RWPE1 (cell line): ENCODE data around the gene SPATA20.

Experiments used
- CTCF ChIA-PET: fragments of 350-600 bp; sonication (Branson Sonifier 250); formaldehyde crosslinking; extraction: SDS; loops from one replicate; lab custom pipeline; 2021; lab: Yijun Ruan, JAX
- POLR2A ChIA-PET: fragments of 400-600 bp; formaldehyde crosslinking; extraction: SDS; loops from one replicate; lab custom pipeline; 2020; ENCODE audit warnings: antibody characterized with exemption; ENCODE audit not compliant: low non-redundant PET; lab: Yijun Ruan, JAX
- DNase-seq: peaks from one replicate; pipeline ENCODE4 v3.0.0; 2012; ENCODE audit warnings: low spot score
- H3K27ac ChIP-seq: fragments of 450-650 bp; 2 replicates; pipeline ENCODE4 v1.5.1; 2017
- TF ChIP-seq, protein P1 (sequence below): fragments of 450-650 bp; conservative IDR thresholded peaks from 2 replicates; pipeline ENCODE4 v1.5.1; 2017; ENCODE audit warnings: low read depth, mild to moderate bottlenecking

SPATA20 gene

GRCh38 chr17:50541716-50542688, 5.0 kb upstream of the SPATA20 start:
- DNase-seq: peak; percentile 93
- POLR2A ChIA-PET: interaction anchor here (1.0 kb wide), 1 partner anchor 59 kb away, joined by 6 read pairs; no protein-coding TSS in a partner anchor
- H3K27ac ChIP-seq: peak overlapping the region; percentile 83
- TF ChIP-seq, protein P1, sequence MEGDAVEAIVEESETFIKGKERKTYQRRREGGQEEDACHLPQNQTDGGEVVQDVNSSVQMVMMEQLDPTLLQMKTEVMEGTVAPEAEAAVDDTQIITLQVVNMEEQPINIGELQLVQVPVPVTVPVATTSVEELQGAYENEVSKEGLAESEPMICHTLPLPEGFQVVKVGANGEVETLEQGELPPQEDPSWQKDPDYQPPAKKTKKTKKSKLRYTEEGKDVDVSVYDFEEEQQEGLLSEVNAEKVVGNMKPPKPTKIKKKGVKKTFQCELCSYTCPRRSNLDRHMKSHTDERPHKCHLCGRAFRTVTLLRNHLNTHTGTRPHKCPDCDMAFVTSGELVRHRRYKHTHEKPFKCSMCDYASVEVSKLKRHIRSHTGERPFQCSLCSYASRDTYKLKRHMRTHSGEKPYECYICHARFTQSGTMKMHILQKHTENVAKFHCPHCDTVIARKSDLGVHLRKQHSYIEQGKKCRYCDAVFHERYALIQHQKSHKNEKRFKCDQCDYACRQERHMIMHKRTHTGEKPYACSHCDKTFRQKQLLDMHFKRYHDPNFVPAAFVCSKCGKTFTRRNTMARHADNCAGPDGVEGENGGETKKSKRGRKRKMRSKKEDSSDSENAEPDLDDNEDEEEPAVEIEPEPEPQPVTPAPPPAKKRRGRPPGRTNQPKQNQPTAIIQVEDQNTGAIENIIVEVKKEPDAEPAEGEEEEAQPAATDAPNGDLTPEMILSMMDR: peak; percentile 38
- CTCF ChIA-PET: interaction anchor here (0.6 to 1.9 kb wide), 12 partner anchors 8 to 507 kb away, joined by 3 to 9 read pairs (median 4); partner anchors contain the start of gene LRRC59

DNA sequence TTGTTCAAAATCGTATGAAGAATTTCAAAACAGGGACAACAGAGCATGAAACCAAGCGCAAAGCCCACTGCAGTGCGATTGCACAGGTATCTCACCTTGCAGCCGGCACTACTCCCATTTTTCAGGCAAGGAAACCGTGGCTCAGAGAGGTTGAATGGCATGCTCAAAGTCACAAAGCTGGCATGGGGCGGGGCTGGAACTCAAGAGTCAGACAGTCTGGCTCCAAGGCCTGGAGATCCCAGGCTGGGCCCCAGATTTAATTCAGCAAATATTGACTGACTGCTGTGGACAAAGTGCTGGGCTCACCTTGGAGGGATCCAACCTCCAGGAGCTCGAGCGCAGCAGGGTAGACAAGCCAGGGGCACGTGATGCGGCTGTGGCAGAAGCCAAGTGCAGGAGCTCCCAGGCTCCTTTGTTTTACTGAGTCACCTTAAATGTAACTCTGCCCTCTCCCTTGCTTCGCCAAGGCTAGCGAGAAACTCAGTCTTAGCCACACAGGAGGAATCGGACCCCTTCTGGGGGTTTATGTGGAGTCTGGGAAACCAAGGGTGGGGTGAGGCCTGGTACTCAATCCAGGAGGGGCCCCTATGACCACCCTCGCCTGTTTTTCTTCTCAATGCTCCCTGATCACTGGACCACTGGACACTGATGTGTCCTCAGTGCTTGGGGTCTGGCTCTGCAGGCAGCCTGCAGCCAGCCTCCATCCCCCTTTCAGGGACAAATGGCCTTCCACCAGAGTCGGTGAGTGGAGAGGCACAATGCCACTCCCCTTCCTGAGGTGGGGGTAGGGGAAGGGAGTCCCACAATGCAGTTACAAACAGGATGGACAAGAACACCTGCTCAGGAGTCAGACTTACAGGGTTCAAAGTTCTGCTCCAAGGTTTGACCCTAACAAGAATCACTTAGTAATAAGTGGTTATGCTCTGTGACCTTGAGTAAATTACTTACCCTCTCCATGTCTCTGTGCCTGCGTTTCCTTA, 3.9 kb upstream of the SPATA20 start:
- TF ChIP-seq, protein P1: no peak
- DNase-seq: no peak
- ChIA-PET CTCF (interaction anchor here (0.5 to 1.9 kb wide), 11 partner anchors 9 to 87 kb away, joined by 3 to 9 read pairs (median 3); no protein-coding TSS in a partner anchor), POLR2A (interaction anchor here (1.0 kb wide), 1 partner anchor 60 kb away, joined by 6 read pairs; no protein-coding TSS in a partner anchor)
- H3K27ac ChIP-seq: peak overlapping the region; percentile 83

DNA sequence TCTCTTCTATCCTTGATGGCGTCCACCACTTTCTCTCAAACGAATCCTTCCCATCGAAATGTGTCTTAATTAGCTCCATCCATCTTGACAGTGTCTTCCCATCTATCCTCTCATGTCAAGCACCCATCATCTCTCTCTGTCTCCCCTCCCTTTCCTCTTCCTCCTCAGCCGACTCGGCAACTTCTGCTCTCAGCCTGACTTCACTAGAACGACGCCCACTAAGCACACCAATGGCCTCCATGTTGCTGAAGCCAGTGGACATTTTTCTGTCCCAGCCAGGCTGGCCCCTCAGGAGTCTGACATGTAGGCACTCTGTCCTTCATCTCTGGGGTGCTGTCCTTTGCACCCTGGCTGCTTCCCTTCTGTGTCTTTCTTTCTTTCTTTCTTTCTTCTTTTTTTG, 2.5 kb upstream of the SPATA20 start:
- DNase-seq: no peak
- no peak overlapping the region for H3K27ac ChIP-seq
- TF ChIP-seq, protein P1: no peak
- CTCF ChIA-PET: interaction anchor here (0.6 to 1.1 kb wide), 2 partner anchors 22 to 61 kb away, joined by 3 to 4 read pairs; no protein-coding TSS in a partner anchor
- POLR2A ChIA-PET: no interaction called here

- CTCF ChIA-PET: interaction anchor here (0.6 to 0.7 kb wide), 2 partner anchors 81 to 318 kb away, joined by 3 read pairs; no protein-coding TSS in a partner anchor
Measured at GRCh38 chr17:50545311-50545710, 1.7 kb upstream of the SPATA20 start.

GRCh38 chr17:50546701-50547034, 306 bp upstream of the SPATA20 start:
- no peak for DNase-seq
- POLR2A ChIA-PET: no interaction called here
- H3K27ac ChIP-seq: peak overlapping the region; percentile 83
- CTCF ChIA-PET: interaction anchor here (0.5 to 1.0 kb wide), 7 partner anchors 28 to 210 kb away, joined by 3 to 12 read pairs (median 4); no protein-coding TSS in a partner anchor
- TF ChIP-seq, protein P1: no peak

More at GRCh38 chr17:50545311-50545710, 1.7 kb upstream of the SPATA20 start:
- POLR2A ChIA-PET: no interaction called here
- H3K27ac ChIP-seq: no peak overlapping the region
- TF ChIP-seq, protein P1: no peak
- DNase-seq: no peak
